Measurements from ENCODE around the gene DNAJA4.

DNA sequence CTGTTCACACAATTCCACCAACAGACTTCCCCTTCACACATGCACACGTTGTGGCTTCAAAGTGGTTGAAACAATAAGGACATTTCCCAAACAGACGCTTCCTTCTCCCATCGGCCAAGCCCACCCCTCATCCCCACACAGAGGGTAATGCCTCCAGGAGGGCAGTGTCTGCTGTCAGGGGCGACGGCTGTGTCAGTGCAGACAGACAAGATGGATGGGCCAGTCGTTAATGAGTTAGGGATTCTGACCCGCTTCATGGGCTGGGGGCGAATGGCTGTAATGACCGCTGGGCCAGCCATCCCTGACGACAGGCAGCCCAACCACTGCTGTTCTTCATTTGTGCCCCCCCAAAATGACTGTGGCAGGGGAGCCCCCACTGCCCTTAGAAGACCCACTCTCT is 55.2 kb downstream of the DNAJA4 start:
- TF ChIP-seq, protein P1, sequence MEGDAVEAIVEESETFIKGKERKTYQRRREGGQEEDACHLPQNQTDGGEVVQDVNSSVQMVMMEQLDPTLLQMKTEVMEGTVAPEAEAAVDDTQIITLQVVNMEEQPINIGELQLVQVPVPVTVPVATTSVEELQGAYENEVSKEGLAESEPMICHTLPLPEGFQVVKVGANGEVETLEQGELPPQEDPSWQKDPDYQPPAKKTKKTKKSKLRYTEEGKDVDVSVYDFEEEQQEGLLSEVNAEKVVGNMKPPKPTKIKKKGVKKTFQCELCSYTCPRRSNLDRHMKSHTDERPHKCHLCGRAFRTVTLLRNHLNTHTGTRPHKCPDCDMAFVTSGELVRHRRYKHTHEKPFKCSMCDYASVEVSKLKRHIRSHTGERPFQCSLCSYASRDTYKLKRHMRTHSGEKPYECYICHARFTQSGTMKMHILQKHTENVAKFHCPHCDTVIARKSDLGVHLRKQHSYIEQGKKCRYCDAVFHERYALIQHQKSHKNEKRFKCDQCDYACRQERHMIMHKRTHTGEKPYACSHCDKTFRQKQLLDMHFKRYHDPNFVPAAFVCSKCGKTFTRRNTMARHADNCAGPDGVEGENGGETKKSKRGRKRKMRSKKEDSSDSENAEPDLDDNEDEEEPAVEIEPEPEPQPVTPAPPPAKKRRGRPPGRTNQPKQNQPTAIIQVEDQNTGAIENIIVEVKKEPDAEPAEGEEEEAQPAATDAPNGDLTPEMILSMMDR (IDR thresholded peaks at IDR 0.05; ENCODE audit: low read length), result no peak
- no peak for TF ChIP-seq EZH2 (IDR thresholded peaks at IDR 0.05; ENCODE audit: borderline replicate concordance, low read length)

All from OCI-LY1 (cell line).